Measurements from ENCODE around the gene CRYBB2. TPM values are rescaled to one million over a fixed set of nuclear protein-coding genes. Genes with fewer than 3 reads are reported as not detected.
"Not testable (repeated sequence)": the region's sequence is repeated elsewhere in the genome, so short reads cannot be mapped to it uniquely, and the experiment has no call there.

The CRYBB2 gene
- total RNA-seq, 2 experiments from 2014 or later = not detected

- H3K27ac Mint-ChIP-seq = no peak overlapping the region
- H3K27me3 Mint-ChIP-seq (ENCODE audit: low read depth) = peaks cover 8% of the 10 kb centered on the region
- CTCF ChIA-PET = interaction anchor here (1.6 to 2.5 kb wide), 2 partner anchors 11 to 133 kb away, joined by 3 to 15 read pairs; no protein-coding TSS in a partner anchor
- no peaks in the 10 kb centered on the region for H3K4me1 Mint-ChIP-seq (ENCODE audit: low read depth)
- intact Hi-C loops (cut with micrococcal nuclease) = no loop called here
- H3K4me3 Mint-ChIP-seq = no peak overlapping the region
- no peaks in the 10 kb centered on the region for H3K9me3 Mint-ChIP-seq
- DNase-seq = no peak
- no peaks in the 10 kb centered on the region for H3K36me3 Mint-ChIP-seq (ENCODE audit: low read depth)
Measured at GRCh38 chr22:25213221-25213620, 6.2 kb upstream of the CRYBB2 start.

GRCh38 chr22:25216230-25216629, 3.2 kb upstream of the CRYBB2 start:
- DNase-seq = no peak
- no peak overlapping the region for H3K4me3 Mint-ChIP-seq
- peaks cover 8% of the 10 kb centered on the region for H3K27me3 Mint-ChIP-seq (ENCODE audit: low read depth)
- no peaks in the 10 kb centered on the region for H3K4me1 Mint-ChIP-seq (ENCODE audit: low read depth)
- no peak overlapping the region for H3K27ac Mint-ChIP-seq
- no peaks in the 10 kb centered on the region for H3K9me3 Mint-ChIP-seq
- intact Hi-C loops (cut with micrococcal nuclease) = no loop called here
- CTCF ChIA-PET = interaction anchor here (0.6 kb wide), 1 partner anchor 403 kb away, joined by 3 read pairs; no protein-coding TSS in a partner anchor
- no peaks in the 10 kb centered on the region for H3K36me3 Mint-ChIP-seq (ENCODE audit: low read depth)

- no peaks in the 10 kb centered on the region for H3K9me3 Mint-ChIP-seq
- DNase-seq = peak; percentile 5
- no peak overlapping the region for H3K4me3 Mint-ChIP-seq
- CTCF ChIA-PET = interaction anchor here (0.5 to 1.5 kb wide), 2 partner anchors 10 to 90 kb away, joined by 3 to 5 read pairs; no protein-coding TSS in a partner anchor
- H3K27me3 Mint-ChIP-seq (ENCODE audit: low read depth) = peaks cover 10% of the 10 kb centered on the region
- no peak overlapping the region for H3K27ac Mint-ChIP-seq
- H3K4me1 Mint-ChIP-seq (ENCODE audit: low read depth) = no peaks in the 10 kb centered on the region
- intact Hi-C loops (cut with micrococcal nuclease) = no loop called here
- no peaks in the 10 kb centered on the region for H3K36me3 Mint-ChIP-seq (ENCODE audit: low read depth)
Measured at GRCh38 chr22:25219948-25220442, 556 bp downstream of the CRYBB2 start.

GRCh38 chr22:25221790-25222189, 2.4 kb downstream of the CRYBB2 start:
- no peak for DNase-seq
- no peaks in the 10 kb centered on the region for H3K36me3 Mint-ChIP-seq (ENCODE audit: low read depth)
- no peak overlapping the region for H3K27ac Mint-ChIP-seq
- H3K27me3 Mint-ChIP-seq (ENCODE audit: low read depth) = peaks cover 8% of the 10 kb centered on the region
- H3K4me1 Mint-ChIP-seq (ENCODE audit: low read depth) = no peaks in the 10 kb centered on the region
- H3K4me3 Mint-ChIP-seq = no peak overlapping the region
- CTCF ChIA-PET = no interaction called here
- intact Hi-C loops (cut with micrococcal nuclease) = no loop called here
- no peaks in the 10 kb centered on the region for H3K9me3 Mint-ChIP-seq

GRCh38 chr22:25223269-25223850, 3.9 kb downstream of the CRYBB2 start:
- CTCF ChIA-PET = interaction anchor here (1.6 kb wide), 1 partner anchor 21 kb away, joined by 3 read pairs; no protein-coding TSS in a partner anchor

GRCh38 chr22:25228822-25229221, 9.4 kb downstream of the CRYBB2 start:
- no peak for DNase-seq
- Mint-ChIP-seq H3K4me1 (ENCODE audit: low read depth) (no peaks in the 10 kb centered on the region), H3K4me3 (no peak overlapping the region), H3K9me3 (no peaks in the 10 kb centered on the region), H3K27ac (no peak overlapping the region), H3K36me3 (ENCODE audit: low read depth) (no peaks in the 10 kb centered on the region), H3K27me3 (ENCODE audit: low read depth) (peaks cover 17% of the 10 kb centered on the region)
- CTCF ChIA-PET = no interaction called here
- intact Hi-C loops (cut with micrococcal nuclease) = no loop called here

More at GRCh38 chr22:25223269-25223850, 3.9 kb downstream of the CRYBB2 start:
- Mint-ChIP-seq H3K4me1 (ENCODE audit: low read depth) (no peaks in the 10 kb centered on the region), H3K27me3 (ENCODE audit: low read depth) (peaks cover 2% of the 10 kb centered on the region), H3K27ac (no peak overlapping the region), H3K4me3 (no peak overlapping the region), H3K9me3 (no peaks in the 10 kb centered on the region), H3K36me3 (ENCODE audit: low read depth) (no peaks in the 10 kb centered on the region)
- no peak for DNase-seq
- intact Hi-C loops (cut with micrococcal nuclease) = no loop called here

- H3K4me3 Mint-ChIP-seq; DNase-seq; H3K36me3 Mint-ChIP-seq (ENCODE audit: low read depth); H3K4me1 Mint-ChIP-seq (ENCODE audit: low read depth); H3K27ac Mint-ChIP-seq; CTCF ChIA-PET; H3K9me3 Mint-ChIP-seq: not testable (repeated sequence)
- H3K27me3 Mint-ChIP-seq (ENCODE audit: low read depth) = peaks cover 29% of the 10 kb centered on the region
- intact Hi-C loops (cut with micrococcal nuclease) = loop anchor here (10.0 kb wide), 1 partner anchor 104 kb away; no protein-coding TSS in a partner anchor
Measured at GRCh38 chr22:25230760-25231159, 11.3 kb downstream of the CRYBB2 start.

GRCh38 chr22:25232301-25232700, 12.9 kb downstream of the CRYBB2 start:
- Mint-ChIP-seq H3K27me3 (ENCODE audit: low read depth) (peaks cover 39% of the 10 kb centered on the region), H3K36me3 (ENCODE audit: low read depth) (no peaks in the 10 kb centered on the region), H3K4me1 (ENCODE audit: low read depth) (peaks cover 5% of the 10 kb centered on the region), H3K9me3 (no peaks in the 10 kb centered on the region), H3K27ac (no peak overlapping the region), H3K4me3 (no peak overlapping the region)
- DNase-seq = no peak
- CTCF ChIA-PET = no interaction called here
- intact Hi-C loops (cut with micrococcal nuclease) = loop anchor here (10.0 kb wide), 1 partner anchor 102 kb away; no protein-coding TSS in a partner anchor

- CTCF ChIA-PET; H3K4me3 Mint-ChIP-seq; H3K36me3 Mint-ChIP-seq (ENCODE audit: low read depth); DNase-seq; H3K9me3 Mint-ChIP-seq; H3K4me1 Mint-ChIP-seq (ENCODE audit: low read depth); H3K27ac Mint-ChIP-seq: not testable (repeated sequence)
- H3K27me3 Mint-ChIP-seq (ENCODE audit: low read depth) = peaks cover 43% of the 10 kb centered on the region
- intact Hi-C loops (cut with micrococcal nuclease) = loop anchor here (10.0 kb wide), 1 partner anchor 101 kb away; no protein-coding TSS in a partner anchor
Measured at GRCh38 chr22:25233706-25234105, 14.3 kb downstream of the CRYBB2 start.

GRCh38 chr22:25235547-25236290, 16.3 kb downstream of the CRYBB2 start:
- CTCF ChIA-PET = interaction anchor here (1.5 kb wide), 1 partner anchor 10 kb away, joined by 3 read pairs; no protein-coding TSS in a partner anchor
- intact Hi-C loops (cut with micrococcal nuclease) = loop anchor here (5.0 to 10.0 kb wide), 2 partner anchors 99 to 537 kb away; no protein-coding TSS in a partner anchor
- Mint-ChIP-seq H3K4me3 (no peak overlapping the region), H3K27ac (no peak overlapping the region), H3K9me3 (no peaks in the 10 kb centered on the region), H3K4me1 (ENCODE audit: low read depth) (peaks cover 5% of the 10 kb centered on the region), H3K36me3 (ENCODE audit: low read depth) (no peaks in the 10 kb centered on the region), H3K27me3 (ENCODE audit: low read depth) (peaks cover 40% of the 10 kb centered on the region)
- DNase-seq = peak; percentile 86

- Mint-ChIP-seq H3K36me3 (ENCODE audit: low read depth) (no peaks in the 10 kb centered on the region), H3K4me1 (ENCODE audit: low read depth) (peaks cover 5% of the 10 kb centered on the region), H3K9me3 (no peaks in the 10 kb centered on the region), H3K27me3 (ENCODE audit: low read depth) (peaks cover 40% of the 10 kb centered on the region), H3K27ac (no peak overlapping the region), H3K4me3 (no peak overlapping the region)
- CTCF ChIA-PET = no interaction called here
- intact Hi-C loops (cut with micrococcal nuclease) = loop anchor here (5.0 to 10.0 kb wide), 2 partner anchors 98 to 536 kb away; no protein-coding TSS in a partner anchor
- DNase-seq = no peak
Measured at GRCh38 chr22:25236417-25236816, 17.0 kb downstream of the CRYBB2 start.

GRCh38 chr22:25237503-25237902, 18.1 kb downstream of the CRYBB2 start:
- H3K27me3 Mint-ChIP-seq (ENCODE audit: low read depth) = peaks cover 35% of the 10 kb centered on the region
- DNase-seq = no peak
- CTCF ChIA-PET = no interaction called here
- H3K27ac Mint-ChIP-seq = no peak overlapping the region
- H3K4me1 Mint-ChIP-seq (ENCODE audit: low read depth) = peaks cover 5% of the 10 kb centered on the region
- intact Hi-C loops (cut with micrococcal nuclease) = loop anchor here (5.0 to 10.0 kb wide), 2 partner anchors 97 to 535 kb away; no protein-coding TSS in a partner anchor
- H3K9me3 Mint-ChIP-seq = no peaks in the 10 kb centered on the region
- no peaks in the 10 kb centered on the region for H3K36me3 Mint-ChIP-seq (ENCODE audit: low read depth)
- H3K4me3 Mint-ChIP-seq = no peak overlapping the region

Measured in activated naive CD4-positive, alpha-beta T cell treated with anti-CD3 and anti-CD28 coated beads for 36 hours (primary cell).